ENCODE measurements around the gene PIGZ.

The PIGZ gene

GRCh38 chr3:196983186-196983585 is 14.6 kb upstream of the PIGZ start:
- no peak for DNase-seq (ENCODE audit: low read depth in 3 of 3)

GRCh38 chr3:196981657-196982056 is 13.0 kb upstream of the PIGZ start:
- no peak for DNase-seq (ENCODE audit: low read depth in 3 of 3)

GRCh38 chr3:196979545-196979944 is 10.9 kb upstream of the PIGZ start:
- no peak for DNase-seq (ENCODE audit: low read depth in 3 of 3)

- no peak for DNase-seq (ENCODE audit: low read depth in 3 of 3)
These were observed 8.3 kb upstream of the PIGZ start for GRCh38 chr3:196976941-196977340.

- DNase-seq (ENCODE audit: low read depth in 3 of 3) = no peak
These were observed 6.7 kb upstream of the PIGZ start for GRCh38 chr3:196975349-196975748.

- DNase-seq (ENCODE audit: low read depth in 3 of 3) = no peak
These were observed 6.0 kb upstream of the PIGZ start for GRCh38 chr3:196974661-196975060.

GRCh38 chr3:196971094-196971698 is 2.6 kb upstream of the PIGZ start:
- no peak for DNase-seq (ENCODE audit: low read depth in 3 of 3)

- no peak for DNase-seq (ENCODE audit: low read depth in 3 of 3)
These were observed 2.0 kb upstream of the PIGZ start for GRCh38 chr3:196970547-196971093.

- peak; percentile 25 to 72 (median 45) for DNase-seq (ENCODE audit: low read depth in 3 of 3)
These were observed 1.3 kb upstream of the PIGZ start for GRCh38 chr3:196969660-196970546.

- DNase-seq (ENCODE audit: low read depth in 3 of 3) = peak in 1 of 3 donors; percentile 35
These were observed 564 bp upstream of the PIGZ start for GRCh38 chr3:196969134-196969659.

GRCh38 chr3:196967412-196968232 is 1.0 kb downstream of the PIGZ start:
- no peak for DNase-seq (ENCODE audit: low read depth in 3 of 3)

GRCh38 chr3:196966526-196967401 is 1.9 kb downstream of the PIGZ start:
- no peak for DNase-seq (ENCODE audit: low read depth in 3 of 3)

GRCh38 chr3:196965804-196966173 is 2.8 kb downstream of the PIGZ start:
- no peak for DNase-seq (ENCODE audit: low read depth in 3 of 3)

- no peak for DNase-seq (ENCODE audit: low read depth in 3 of 3)
These were observed 3.4 kb downstream of the PIGZ start for GRCh38 chr3:196965112-196965803.

- no peak for DNase-seq (ENCODE audit: low read depth in 3 of 3)
These were observed 5.0 kb downstream of the PIGZ start for GRCh38 chr3:196963631-196963953.

- no peak for DNase-seq (ENCODE audit: low read depth in 3 of 3)
These were observed 5.6 kb downstream of the PIGZ start for GRCh38 chr3:196962930-196963630.

GRCh38 chr3:196962108-196962929 is 6.3 kb downstream of the PIGZ start:
- no peak for DNase-seq (ENCODE audit: low read depth in 3 of 3)

- DNase-seq (ENCODE audit: low read depth in 3 of 3) = no peak
These were observed 13.8 kb downstream of the PIGZ start for GRCh38 chr3:196954832-196955231.

GRCh38 chr3:196951371-196951770 is 17.3 kb downstream of the PIGZ start:
- DNase-seq (ENCODE audit: low read depth in 3 of 3) = no peak

Data from stimulated activated CD4-positive, alpha-beta T cell treated with anti-CD3 and anti-CD28 coated beads, TNF-alpha, amount 100 ng/mL, for 48 hours (primary cell).